Activated naive CD4-positive, alpha-beta T cell treated with Interleukin-2 at 50 U/mL for 16 hours (primary cell): ENCODE data around the gene WDR20.
"Not testable (repeated sequence)": the region's sequence is repeated elsewhere in the genome, so short reads cannot be mapped to it uniquely, and the experiment has no call there.

Experiments
- DNase-seq: peaks from one replicate; pipeline ENCODE4 v3.0.0-alpha.2; 2020

WDR20 gene

GRCh38 chr14:102222009-102222575 is 82.4 kb downstream of the WDR20 start:
- no peak for DNase-seq

GRCh38 chr14:102222751-102223150 is 83.1 kb downstream of the WDR20 start:
- no peak for DNase-seq

DNA sequence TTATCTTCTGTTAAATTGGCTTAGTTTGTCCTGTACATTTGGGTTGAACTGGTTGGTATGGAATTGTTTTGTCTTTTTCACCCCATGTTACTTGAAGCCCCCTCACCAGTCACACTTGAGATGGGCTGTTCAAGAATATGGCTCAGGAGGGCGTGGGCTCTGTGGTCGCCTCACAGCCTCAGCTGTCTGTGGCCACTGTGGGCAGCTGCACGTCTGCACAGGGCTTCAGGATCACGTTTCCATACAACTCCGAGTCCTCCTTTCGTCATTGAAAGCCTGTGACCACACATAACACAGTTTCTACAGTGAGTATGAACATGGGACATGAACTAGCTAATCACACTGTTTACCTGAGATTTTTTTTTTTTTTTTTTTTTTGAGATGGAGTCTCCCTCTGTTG is 84.0 kb downstream of the WDR20 start:
- no peak for DNase-seq

GRCh38 chr14:102225386-102225785 is 85.7 kb downstream of the WDR20 start:
- no peak for DNase-seq

DNA sequence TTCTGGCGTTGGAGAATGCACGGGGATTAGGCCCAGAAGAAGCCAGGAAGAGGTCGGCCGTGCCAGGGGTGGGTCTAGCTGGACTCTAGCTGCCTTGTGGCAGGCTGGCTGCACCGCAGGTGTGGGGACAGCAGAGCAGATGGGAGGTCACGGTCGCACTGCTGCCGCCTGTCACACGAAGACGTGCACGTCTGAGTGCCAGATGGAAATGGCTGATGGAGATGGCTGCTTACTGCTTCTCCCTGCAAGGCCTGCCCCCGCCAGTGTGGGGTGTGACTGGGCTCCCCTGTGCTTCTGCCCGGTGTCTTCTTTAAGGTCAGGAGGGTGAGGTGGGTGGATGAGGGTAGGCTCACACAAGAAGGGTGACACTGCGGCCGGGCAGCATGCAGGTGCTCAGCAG is 86.2 kb downstream of the WDR20 start:
- no peak for DNase-seq

GRCh38 chr14:102226356-102227125 is 86.8 kb downstream of the WDR20 start:
- DNase-seq, result no peak

GRCh38 chr14:102227184-102227964 is 87.7 kb downstream of the WDR20 start:
- no peak for DNase-seq

DNA sequence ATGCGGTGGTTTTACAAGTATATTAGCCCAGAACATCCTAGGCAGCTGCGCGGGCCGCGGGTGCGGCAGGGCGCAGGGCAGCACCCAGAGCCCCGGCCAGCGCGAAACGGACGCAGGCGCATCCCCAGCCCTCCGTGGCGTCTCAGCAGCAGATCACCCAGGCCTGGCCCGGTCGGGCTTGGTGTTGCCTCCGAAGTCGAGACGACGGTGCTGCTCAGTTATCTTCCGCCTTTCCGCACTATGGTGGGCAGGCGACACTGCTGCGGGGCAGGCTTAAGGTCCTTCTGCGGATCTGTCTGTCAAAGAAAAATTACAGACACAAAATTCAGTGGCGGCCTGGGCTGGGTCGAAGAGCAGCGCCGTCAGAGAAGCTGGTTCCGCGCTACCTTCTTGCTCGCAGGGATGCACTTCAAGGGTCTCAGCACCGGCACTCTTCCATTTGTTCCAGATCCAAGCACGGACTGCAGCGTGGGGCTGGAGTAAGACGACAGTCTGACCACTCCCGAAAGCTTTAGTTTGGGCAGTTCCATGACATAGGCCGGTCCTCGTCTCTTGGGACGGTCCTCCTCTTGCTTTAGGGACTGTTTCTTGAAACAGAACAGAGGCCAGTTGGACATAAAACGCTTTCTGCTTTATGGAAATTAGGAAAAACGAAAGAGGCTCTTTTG is 89.5 kb downstream of the WDR20 start:
- DNase-seq, result no peak

- no peak for DNase-seq
Measured at GRCh38 chr14:102229739-102230092, 90.0 kb downstream of the WDR20 start.

- no peak for DNase-seq
Measured at GRCh38 chr14:102230481-102231210, 90.9 kb downstream of the WDR20 start.

DNA sequence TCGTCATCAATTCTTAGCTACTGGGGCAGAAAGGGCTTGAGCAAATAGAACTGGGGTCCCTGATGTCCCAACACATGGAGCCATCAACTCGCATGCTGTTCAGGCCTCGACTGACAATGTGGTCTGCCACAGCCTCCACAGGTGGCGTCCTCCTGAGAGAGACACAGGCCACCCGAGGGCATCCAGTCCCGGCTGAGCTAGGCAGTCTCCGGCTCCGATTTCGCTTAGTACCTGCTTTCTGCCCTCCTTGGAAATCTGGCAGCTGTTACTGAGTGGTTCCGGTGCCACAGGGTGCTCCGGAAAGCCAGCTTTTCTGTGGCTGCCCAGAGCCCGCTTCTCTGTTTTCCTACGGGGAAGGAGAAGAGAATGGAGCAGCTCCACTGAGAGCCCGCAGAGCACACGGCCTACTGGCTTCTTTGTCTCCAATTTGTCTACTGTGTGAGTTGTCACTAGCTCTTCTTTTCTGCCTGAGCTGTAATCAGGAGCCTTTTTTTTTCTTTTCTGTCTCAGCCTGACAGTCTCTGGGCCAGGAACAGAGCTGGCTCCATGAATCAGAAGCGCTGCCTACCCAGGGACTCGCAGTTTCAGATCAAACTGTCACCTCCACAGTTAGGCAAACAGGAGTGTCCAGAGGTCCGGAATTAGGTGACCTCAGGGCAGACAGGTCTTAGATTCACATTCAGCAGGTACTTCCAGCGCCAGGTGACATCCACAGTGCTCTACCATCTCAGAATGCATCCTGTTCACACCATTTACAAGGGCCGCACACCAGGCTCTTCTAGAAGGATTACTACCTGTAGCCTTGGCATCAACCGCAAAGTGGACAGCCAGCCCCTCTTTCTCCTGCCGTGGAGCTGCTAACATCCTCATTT is 92.0 kb downstream of the WDR20 start:
- no peak for DNase-seq

DNA sequence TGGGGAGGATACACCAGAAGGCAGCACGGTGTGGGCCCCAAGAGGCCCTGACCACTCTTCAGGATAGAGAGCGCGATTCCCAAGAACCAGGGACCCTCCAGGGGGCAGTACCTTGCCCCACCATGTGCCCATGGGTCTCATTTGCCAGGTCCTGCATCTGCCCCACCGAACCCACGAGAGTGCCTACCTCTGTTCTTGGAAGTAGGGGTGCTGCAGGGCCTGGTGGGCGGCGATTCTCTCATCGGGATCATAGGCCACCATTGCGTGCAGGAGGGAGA is 92.6 kb downstream of the WDR20 start:
- DNase-seq, result no peak

DNA sequence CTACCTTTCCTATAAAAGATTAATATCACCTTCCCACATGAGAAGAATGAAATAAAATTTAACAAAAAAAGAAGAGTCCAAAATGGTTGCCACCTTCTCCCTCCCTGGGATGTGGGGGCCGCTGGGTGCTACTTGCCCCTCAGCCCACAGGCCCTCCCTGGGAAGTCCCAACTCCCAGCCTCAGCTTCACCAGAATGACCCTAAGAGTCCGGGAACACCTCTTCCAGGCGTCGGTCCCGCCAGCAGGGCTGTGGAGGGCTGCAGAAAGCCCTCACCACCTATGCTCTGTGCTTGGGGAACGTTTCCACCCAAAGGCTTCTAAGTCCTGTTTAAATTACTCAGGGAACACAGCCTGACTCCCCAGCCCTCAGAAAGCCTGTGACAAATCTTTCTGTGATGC is 93.4 kb downstream of the WDR20 start:
- no peak for DNase-seq

GRCh38 chr14:102234331-102235264 is 94.9 kb downstream of the WDR20 start:
- no peak for DNase-seq

GRCh38 chr14:102235275-102235897 is 95.7 kb downstream of the WDR20 start:
- peak; percentile 79 for DNase-seq

GRCh38 chr14:102236026-102236425 is 96.3 kb downstream of the WDR20 start:
- no peak for DNase-seq

GRCh38 chr14:102238131-102238530 is 98.4 kb downstream of the WDR20 start:
- no peak for DNase-seq

DNA sequence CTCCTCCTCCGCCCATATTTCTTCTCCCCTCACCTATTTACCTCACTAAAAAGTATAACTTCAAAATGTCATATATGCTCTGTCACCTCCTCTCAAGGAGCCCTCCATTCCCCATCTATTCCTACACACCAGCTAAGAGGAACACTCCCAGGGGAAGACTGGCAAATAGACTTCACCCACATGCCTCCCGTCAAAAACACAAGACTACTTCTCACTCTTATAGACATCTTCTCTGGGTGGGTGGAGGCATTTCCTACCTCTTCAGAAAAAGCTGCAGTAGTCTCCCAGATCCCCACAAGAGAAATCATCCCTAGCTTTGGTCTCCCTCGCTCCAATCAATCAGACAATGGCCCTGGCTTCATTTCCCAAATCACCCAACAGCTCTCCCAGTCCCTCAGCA is 99.1 kb downstream of the WDR20 start:
- no peak for DNase-seq

DNA sequence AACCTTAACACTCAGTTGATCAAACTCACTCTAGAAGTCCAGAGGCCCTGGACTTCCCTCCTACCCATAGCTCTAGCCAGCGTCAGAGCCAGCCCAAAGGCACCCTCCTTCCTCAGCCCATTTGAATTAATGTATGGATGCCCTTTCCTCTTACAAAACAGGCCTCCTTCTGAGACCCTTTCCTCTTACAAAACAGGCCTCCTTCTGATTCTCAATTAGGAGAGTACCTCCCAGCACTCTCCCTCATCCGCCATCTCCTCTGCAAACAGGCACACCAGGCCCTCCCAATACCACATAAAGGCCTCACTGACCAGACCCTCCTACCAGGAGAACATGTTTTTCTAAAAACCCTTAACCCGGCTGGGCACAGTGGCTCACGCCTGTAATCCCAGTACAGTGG is 99.5 kb downstream of the WDR20 start:
- no peak for DNase-seq

GRCh38 chr14:102240481-102240880 is 100.8 kb downstream of the WDR20 start:
- not testable (repeated sequence) for DNase-seq
